Measurements from ENCODE around the gene SLFN12L. TPM values are rescaled to one million over a fixed set of nuclear protein-coding genes. Genes with fewer than 3 reads are reported as not detected.
A peak's percentile ranks its signal among the peaks of the same experiment; 100 is the strongest.
"Not testable (repeated sequence)": the region's sequence is repeated elsewhere in the genome, so short reads cannot be mapped to it uniquely, and the experiment has no call there.

Gene SLFN12L
- total RNA-seq, 1 donor from 2014 or later, result 0.25 TPM

GRCh38 chr17:35536664-35537171 is 760 bp downstream of the SLFN12L start:
- H3K4me1 ChIP-seq, result peaks cover 34% of the 10 kb centered on the region
- peak overlapping the region; percentile 68 for H3K27ac ChIP-seq (replicated peaks)
- TF ChIP-seq, protein P1, sequence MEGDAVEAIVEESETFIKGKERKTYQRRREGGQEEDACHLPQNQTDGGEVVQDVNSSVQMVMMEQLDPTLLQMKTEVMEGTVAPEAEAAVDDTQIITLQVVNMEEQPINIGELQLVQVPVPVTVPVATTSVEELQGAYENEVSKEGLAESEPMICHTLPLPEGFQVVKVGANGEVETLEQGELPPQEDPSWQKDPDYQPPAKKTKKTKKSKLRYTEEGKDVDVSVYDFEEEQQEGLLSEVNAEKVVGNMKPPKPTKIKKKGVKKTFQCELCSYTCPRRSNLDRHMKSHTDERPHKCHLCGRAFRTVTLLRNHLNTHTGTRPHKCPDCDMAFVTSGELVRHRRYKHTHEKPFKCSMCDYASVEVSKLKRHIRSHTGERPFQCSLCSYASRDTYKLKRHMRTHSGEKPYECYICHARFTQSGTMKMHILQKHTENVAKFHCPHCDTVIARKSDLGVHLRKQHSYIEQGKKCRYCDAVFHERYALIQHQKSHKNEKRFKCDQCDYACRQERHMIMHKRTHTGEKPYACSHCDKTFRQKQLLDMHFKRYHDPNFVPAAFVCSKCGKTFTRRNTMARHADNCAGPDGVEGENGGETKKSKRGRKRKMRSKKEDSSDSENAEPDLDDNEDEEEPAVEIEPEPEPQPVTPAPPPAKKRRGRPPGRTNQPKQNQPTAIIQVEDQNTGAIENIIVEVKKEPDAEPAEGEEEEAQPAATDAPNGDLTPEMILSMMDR (IDR thresholded peaks at IDR 0.05; ENCODE audit: borderline replicate concordance), result no peak
- DNase-seq, result no peak
- no peaks in the 10 kb centered on the region for H3K9me3 ChIP-seq (replicated peaks)
- no peak overlapping the region for H3K4me3 ChIP-seq
- no peaks in the 10 kb centered on the region for H3K27me3 ChIP-seq (ENCODE audit: low read depth)
- intact Hi-C loops (cut with micrococcal nuclease), result loop anchor here (10.0 kb wide), 1 partner anchor 362 kb away; no protein-coding TSS in a partner anchor
- H3K36me3 ChIP-seq, result no peaks in the 10 kb centered on the region

GRCh38 chr17:35535406-35535805 is 2.1 kb downstream of the SLFN12L start:
- H3K27ac ChIP-seq (replicated peaks), result not testable (repeated sequence)

DNA sequence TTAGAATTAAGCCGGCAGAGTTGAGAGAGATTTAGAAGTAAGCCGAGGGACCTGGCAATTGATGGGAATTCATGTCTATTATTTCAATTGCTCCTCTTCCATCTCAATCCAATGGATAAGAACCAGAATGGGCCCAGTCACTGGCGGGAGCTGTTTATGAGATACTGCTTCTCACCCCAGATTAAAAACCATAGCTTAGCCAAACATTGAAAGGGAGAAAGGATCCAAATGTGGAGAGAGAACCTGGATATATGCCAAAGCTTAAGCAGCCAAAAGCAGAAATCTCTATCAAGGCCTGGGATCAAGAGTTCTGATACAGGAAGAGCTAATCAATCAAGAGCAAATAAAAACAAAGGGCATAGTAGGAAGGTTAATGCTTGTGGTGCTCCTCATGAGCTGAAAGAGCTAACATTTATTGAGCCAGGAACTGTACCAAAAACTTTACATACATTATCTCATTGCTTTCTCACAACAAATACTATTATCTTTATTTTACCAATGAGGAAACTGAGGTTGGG is 2.8 kb downstream of the SLFN12L start:
- DNase-seq, result no peak
- Histone ChIP-seq H3K27me3 (ENCODE audit: low read depth) (no peaks in the 10 kb centered on the region), H3K9me3 (replicated peaks) (no peaks in the 10 kb centered on the region), H3K4me3 (no peak overlapping the region), H3K36me3 (no peaks in the 10 kb centered on the region), H3K27ac (replicated peaks) (no peak overlapping the region), H3K4me1 (peaks cover 24% of the 10 kb centered on the region)
- TF ChIP-seq, protein P1 (IDR thresholded peaks at IDR 0.05; ENCODE audit: borderline replicate concordance), result no peak
- intact Hi-C loops (cut with micrococcal nuclease), result loop anchor here (5.0 to 10.0 kb wide), 2 partner anchors 222 to 360 kb away; no protein-coding TSS in a partner anchor

More at GRCh38 chr17:35535406-35535805, 2.1 kb downstream of the SLFN12L start:
- not testable (repeated sequence) for DNase-seq; H3K4me3 ChIP-seq; H3K27me3 ChIP-seq (ENCODE audit: low read depth); H3K9me3 ChIP-seq (replicated peaks); H3K36me3 ChIP-seq
- intact Hi-C loops (cut with micrococcal nuclease), result loop anchor here (10.0 kb wide), 1 partner anchor 361 kb away; no protein-coding TSS in a partner anchor
- H3K4me1 ChIP-seq, result peaks cover 31% of the 10 kb centered on the region

DNA sequence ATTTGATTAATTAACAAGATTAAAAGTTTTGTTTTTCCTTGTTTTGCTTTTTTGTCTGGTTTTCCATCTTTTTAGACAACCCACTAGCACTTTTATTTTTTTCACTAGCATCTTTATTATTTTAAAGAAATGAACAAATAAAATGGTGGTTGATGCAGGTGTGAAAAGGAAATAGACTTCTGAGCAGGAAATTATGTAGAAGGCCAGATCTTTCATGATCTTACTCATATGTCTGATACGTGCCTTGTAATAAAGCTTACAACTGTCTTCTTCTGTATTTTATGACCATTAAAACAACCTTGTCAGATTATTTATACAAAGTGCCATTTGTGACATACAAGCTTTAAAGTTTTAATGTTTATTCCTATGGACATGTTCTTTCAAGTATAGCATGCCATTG is 6.3 kb downstream of the SLFN12L start:
- Histone ChIP-seq H3K27ac (replicated peaks) (no peak overlapping the region), H3K9me3 (replicated peaks) (peaks cover 4% of the 10 kb centered on the region), H3K4me1 (no peaks in the 10 kb centered on the region), H3K4me3 (no peak overlapping the region), H3K36me3 (no peaks in the 10 kb centered on the region), H3K27me3 (ENCODE audit: low read depth) (no peaks in the 10 kb centered on the region)
- TF ChIP-seq, protein P1 (IDR thresholded peaks at IDR 0.05; ENCODE audit: borderline replicate concordance), result no peak
- DNase-seq, result no peak
- intact Hi-C loops (cut with micrococcal nuclease), result loop anchor here (5.0 to 10.0 kb wide), 2 partner anchors 219 to 356 kb away; no protein-coding TSS in a partner anchor

- H3K27me3 ChIP-seq (ENCODE audit: low read depth), result no peaks in the 10 kb centered on the region
- no peak for DNase-seq
- H3K27ac ChIP-seq (replicated peaks), result no peak overlapping the region
- H3K4me1 ChIP-seq, result no peaks in the 10 kb centered on the region
- no peaks in the 10 kb centered on the region for H3K36me3 ChIP-seq
- TF ChIP-seq, protein P1 (IDR thresholded peaks at IDR 0.05; ENCODE audit: borderline replicate concordance), result no peak
- intact Hi-C loops (cut with micrococcal nuclease), result loop anchor here (5.0 to 10.0 kb wide), 2 partner anchors 218 to 355 kb away; no protein-coding TSS in a partner anchor
- peaks cover 4% of the 10 kb centered on the region for H3K9me3 ChIP-seq (replicated peaks)
- no peak overlapping the region for H3K4me3 ChIP-seq
Measured at GRCh38 chr17:35529866-35530265, 7.6 kb downstream of the SLFN12L start.

DNA sequence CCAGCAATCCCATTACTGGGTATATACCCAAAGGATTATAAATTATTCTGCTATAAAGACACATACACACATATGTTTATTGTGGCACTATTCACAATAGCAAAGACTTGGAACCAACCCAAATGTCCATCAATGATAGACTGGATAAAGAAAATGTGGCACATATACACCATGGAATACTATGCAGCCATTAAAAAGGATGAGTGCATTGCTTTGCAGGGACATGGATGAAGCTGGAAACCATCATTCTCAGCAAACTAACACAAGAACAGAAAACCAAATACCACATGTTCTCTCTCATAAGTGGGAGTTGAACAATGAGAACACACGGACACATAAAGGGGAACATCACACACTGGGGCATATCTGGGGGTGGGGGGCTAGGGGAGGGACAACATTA is 8.2 kb downstream of the SLFN12L start:
- intact Hi-C loops (cut with micrococcal nuclease); H3K9me3 ChIP-seq (replicated peaks); H3K4me3 ChIP-seq; H3K36me3 ChIP-seq; H3K27ac ChIP-seq (replicated peaks); H3K27me3 ChIP-seq (ENCODE audit: low read depth); H3K4me1 ChIP-seq; DNase-seq: not testable (repeated sequence)
